OCI-LY1 (cell line): ENCODE data around the gene CACNA1H.

Source experiments
- EZH2 ChIP-seq: fragments of 200-600 bp; sonication (generic), shearing (Covaris generic); IDR thresholded peaks from 2 replicates; pipeline ENCODE4 v1.8.0; 2017; ENCODE audit warnings: borderline replicate concordance, mixed run types, mild to moderate bottlenecking, antibody characterized with exemption, low read length, moderate library complexity, mixed read lengths
- TF ChIP-seq, protein P1 (sequence below): fragments of 200-600 bp; sonication (generic), shearing (Covaris generic); IDR thresholded peaks from 2 replicates; pipeline ENCODE4 v1.5.1; 2017; ENCODE audit warnings: mild to moderate bottlenecking, antibody characterized with exemption, low read length, moderate library complexity, mixed read lengths

DNA sequence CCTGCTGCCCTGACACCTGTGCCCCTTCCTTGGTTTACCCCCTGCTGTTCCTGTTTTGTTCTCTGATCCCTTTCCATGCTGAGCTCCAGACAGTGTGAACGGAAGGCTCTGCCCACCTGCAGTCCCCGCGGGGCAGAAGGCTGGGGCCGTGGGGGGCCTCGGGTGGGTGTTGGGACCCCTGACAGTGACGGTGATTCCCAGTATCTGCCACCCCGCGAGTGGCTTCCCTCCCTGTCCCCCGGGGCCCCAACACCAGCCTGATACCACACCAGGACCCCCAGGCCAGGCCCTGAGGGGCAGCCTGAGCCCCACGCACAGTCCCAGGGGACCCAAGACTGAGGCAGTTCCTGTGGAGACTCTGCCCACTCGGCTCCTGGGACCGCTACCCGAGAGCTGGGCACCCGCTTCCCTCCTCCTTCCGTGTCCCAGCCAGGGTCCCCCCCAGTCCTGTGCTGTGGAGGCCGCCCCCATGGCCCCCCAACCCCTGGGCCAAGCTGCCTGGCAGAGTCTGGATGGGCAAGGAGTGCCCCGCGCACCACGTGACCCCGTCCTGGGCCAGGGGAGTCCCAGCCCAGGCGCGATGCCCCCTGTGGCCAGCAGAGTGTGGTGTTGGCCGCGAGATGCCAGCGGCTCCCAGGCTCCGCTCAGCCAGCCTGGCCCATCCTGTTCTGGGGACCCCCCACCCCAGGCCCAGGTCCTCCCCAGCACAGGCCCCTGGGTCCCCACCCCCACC is 46.9 kb upstream of the CACNA1H start:
- TF ChIP-seq, protein P1, sequence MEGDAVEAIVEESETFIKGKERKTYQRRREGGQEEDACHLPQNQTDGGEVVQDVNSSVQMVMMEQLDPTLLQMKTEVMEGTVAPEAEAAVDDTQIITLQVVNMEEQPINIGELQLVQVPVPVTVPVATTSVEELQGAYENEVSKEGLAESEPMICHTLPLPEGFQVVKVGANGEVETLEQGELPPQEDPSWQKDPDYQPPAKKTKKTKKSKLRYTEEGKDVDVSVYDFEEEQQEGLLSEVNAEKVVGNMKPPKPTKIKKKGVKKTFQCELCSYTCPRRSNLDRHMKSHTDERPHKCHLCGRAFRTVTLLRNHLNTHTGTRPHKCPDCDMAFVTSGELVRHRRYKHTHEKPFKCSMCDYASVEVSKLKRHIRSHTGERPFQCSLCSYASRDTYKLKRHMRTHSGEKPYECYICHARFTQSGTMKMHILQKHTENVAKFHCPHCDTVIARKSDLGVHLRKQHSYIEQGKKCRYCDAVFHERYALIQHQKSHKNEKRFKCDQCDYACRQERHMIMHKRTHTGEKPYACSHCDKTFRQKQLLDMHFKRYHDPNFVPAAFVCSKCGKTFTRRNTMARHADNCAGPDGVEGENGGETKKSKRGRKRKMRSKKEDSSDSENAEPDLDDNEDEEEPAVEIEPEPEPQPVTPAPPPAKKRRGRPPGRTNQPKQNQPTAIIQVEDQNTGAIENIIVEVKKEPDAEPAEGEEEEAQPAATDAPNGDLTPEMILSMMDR = peak; percentile 19; the same call in 1 of the 2 replicates
- no peak for TF ChIP-seq EZH2
